ENCODE results near the gene ATP6V1B1. TPM values are rescaled to one million over a fixed set of nuclear protein-coding genes. Genes with fewer than 3 reads are reported as not detected.
A peak's percentile ranks its signal among the peaks of the same experiment; 100 is the strongest.

ATP6V1B1 gene
- total and polyA plus RNA-seq, 2 of the 13 experiments (the other 11 are each of a cell fraction or from before 2014, with no cell fraction given), result 0.58 to 1.6 TPM

DNA sequence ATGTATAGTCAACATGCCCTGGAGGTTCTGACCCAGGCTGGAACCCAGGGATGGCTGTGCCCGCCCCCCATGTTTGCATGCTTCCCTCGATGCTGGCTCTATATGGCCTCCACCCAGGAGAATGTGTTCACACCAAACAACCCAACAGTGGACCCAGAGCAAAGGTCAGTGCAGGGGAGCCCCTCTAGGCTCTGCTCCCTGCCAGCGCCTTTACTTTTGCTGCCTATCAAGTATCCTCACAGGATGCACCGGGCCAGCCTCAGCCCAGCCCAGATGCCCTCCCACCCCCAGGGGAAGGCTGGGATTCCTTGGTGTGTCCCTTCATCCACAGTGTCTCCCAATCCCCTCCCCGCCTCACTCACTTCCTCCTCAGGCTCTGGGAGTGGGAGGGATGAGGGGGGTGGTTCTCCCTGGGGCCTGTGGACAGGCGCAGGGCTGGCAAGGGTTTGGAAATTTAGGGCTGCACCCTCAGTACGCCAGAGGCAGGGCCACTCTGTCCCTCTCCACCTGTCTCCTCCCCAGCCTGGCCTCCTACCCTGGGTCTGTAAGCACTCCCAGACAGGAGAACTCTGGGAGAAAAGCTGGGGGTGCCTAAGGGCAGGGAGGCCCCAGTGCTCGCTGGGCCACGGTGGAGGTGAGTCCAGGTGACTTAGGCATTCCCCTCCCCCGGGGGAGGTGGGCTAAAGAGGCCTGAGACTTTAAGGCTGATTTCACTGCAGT lies 2.3 kb downstream of the ATP6V1B1 start (continued):
- TF ChIP-seq ZNF572 (CRISPR knock-in tag; IDR thresholded peaks at IDR 0.05) (no peak), KDM3A (CRISPR knock-in tag; IDR thresholded peaks at IDR 0.05; ENCODE audit: low read depth) (no peak), ATF7 (IDR thresholded peaks at IDR 0.05) (no peak), ATF7 (CRISPR knock-in tag; IDR thresholded peaks at IDR 0.05) (no peak), HMG20A (CRISPR knock-in tag; IDR thresholded peaks at IDR 0.05; ENCODE audit: borderline replicate concordance) (no peak), TRAFD1 (CRISPR knock-in tag; IDR thresholded peaks at IDR 0.05; ENCODE audit: borderline replicate concordance) (no peak), ZBTB7B (CRISPR knock-in tag; IDR thresholded peaks at IDR 0.05) (no peak; the same call in none of the 2 replicates), HNF1A (IDR thresholded peaks at IDR 0.05; ENCODE audit: low read depth) (no peak), HNF1A (CRISPR knock-in tag; IDR thresholded peaks at IDR 0.05; ENCODE audit: borderline replicate concordance) (0 out of 2 replicates have a peak, but pooled peaks have one; percentile 35), ZBTB34 (CRISPR knock-in tag; IDR thresholded peaks at IDR 0.05) (no peak), ZNF468 (CRISPR knock-in tag; IDR thresholded peaks at IDR 0.05) (no peak), ZNF280B (CRISPR knock-in tag; IDR thresholded peaks at IDR 0.05; ENCODE audit: borderline replicate concordance) (no peak), RXRA (CRISPR knock-in tag; IDR thresholded peaks at IDR 0.05) (no peak), ZFYVE20 (CRISPR knock-in tag; IDR thresholded peaks at IDR 0.05; ENCODE audit: borderline replicate concordance, low read depth) (no peak), ZNF772 (CRISPR knock-in tag; IDR thresholded peaks at IDR 0.05) (0 out of 2 replicates have a peak, but pooled peaks have one; percentile 28), SYNCRIP (IDR thresholded peaks at IDR 0.05; ENCODE audit: insufficient read depth, low read depth, low read length) (no peak), FOSL2 (CRISPR knock-in tag; IDR thresholded peaks at IDR 0.05) (no peak)
- TF ChIP-seq, protein P1, sequence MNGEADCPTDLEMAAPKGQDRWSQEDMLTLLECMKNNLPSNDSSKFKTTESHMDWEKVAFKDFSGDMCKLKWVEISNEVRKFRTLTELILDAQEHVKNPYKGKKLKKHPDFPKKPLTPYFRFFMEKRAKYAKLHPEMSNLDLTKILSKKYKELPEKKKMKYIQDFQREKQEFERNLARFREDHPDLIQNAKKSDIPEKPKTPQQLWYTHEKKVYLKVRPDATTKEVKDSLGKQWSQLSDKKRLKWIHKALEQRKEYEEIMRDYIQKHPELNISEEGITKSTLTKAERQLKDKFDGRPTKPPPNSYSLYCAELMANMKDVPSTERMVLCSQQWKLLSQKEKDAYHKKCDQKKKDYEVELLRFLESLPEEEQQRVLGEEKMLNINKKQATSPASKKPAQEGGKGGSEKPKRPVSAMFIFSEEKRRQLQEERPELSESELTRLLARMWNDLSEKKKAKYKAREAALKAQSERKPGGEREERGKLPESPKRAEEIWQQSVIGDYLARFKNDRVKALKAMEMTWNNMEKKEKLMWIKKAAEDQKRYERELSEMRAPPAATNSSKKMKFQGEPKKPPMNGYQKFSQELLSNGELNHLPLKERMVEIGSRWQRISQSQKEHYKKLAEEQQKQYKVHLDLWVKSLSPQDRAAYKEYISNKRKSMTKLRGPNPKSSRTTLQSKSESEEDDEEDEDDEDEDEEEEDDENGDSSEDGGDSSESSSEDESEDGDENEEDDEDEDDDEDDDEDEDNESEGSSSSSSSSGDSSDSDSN (CRISPR knock-in tag; IDR thresholded peaks at IDR 0.05), result 0 out of 2 replicates have a peak, but pooled peaks have one; percentile 5

All from HepG2 (cell line).